SU-DHL-6 (cell line): ENCODE data around the gene PKIB.

ENCODE experiments used
- EZH2phosphoT487 ChIP-seq: fragments of 200-600 bp; sonication (generic), shearing (Covaris generic); conservative IDR thresholded peaks from 2 replicates; pipeline ENCODE4 v1.6.1; 2018; ENCODE audit warnings: mild to moderate bottlenecking, antibody characterized with exemption, low read length, moderate library complexity, mixed read lengths
- TF ChIP-seq, protein P1 (sequence below): fragments of 200-600 bp; sonication (generic); IDR thresholded peaks from one replicate; pipeline ENCODE4 v1.5.1; 2017; ENCODE audit warnings: antibody characterized with exemption, mild to moderate bottlenecking, low read length, moderate library complexity; ENCODE audit not compliant: insufficient read depth, poor library complexity, severe bottlenecking

- TF ChIP-seq, protein P1, sequence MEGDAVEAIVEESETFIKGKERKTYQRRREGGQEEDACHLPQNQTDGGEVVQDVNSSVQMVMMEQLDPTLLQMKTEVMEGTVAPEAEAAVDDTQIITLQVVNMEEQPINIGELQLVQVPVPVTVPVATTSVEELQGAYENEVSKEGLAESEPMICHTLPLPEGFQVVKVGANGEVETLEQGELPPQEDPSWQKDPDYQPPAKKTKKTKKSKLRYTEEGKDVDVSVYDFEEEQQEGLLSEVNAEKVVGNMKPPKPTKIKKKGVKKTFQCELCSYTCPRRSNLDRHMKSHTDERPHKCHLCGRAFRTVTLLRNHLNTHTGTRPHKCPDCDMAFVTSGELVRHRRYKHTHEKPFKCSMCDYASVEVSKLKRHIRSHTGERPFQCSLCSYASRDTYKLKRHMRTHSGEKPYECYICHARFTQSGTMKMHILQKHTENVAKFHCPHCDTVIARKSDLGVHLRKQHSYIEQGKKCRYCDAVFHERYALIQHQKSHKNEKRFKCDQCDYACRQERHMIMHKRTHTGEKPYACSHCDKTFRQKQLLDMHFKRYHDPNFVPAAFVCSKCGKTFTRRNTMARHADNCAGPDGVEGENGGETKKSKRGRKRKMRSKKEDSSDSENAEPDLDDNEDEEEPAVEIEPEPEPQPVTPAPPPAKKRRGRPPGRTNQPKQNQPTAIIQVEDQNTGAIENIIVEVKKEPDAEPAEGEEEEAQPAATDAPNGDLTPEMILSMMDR = no peak
- no peak for TF ChIP-seq EZH2phosphoT487
These were observed 50.1 kb downstream of the PKIB start for GRCh38 chr6:122660296-122660695.
